Fibroblast of lung (primary cell): ENCODE results near the gene ACBD6. TPM values are rescaled to one million over a fixed set of nuclear protein-coding genes. Genes with fewer than 3 reads are reported as not detected.

Experiments
- DNase-seq, 2 donors: peaks; one replicate each; pipeline versions ENCODE4 v3.0.0 to v3.0.0-alpha.2; 2010; ENCODE audit warnings: low read depth in 2 of 2
- H2AFZ ChIP-seq: 2 replicates; pipeline ENCODE4 v1.5.1; 2012; ENCODE audit warnings: low read length, control low read depth, inconsistent platforms
- H3K27ac ChIP-seq: 2 replicates; pipeline ENCODE4 v1.5.1; 2011; ENCODE audit warnings: low read length, control low read depth; ENCODE audit not compliant: insufficient read depth
- H3K27me3 ChIP-seq: 2 replicates; pipeline ENCODE4 v1.5.1; 2011; ENCODE audit warnings: mild to moderate bottlenecking, low read length; ENCODE audit not compliant: control insufficient read depth, insufficient read depth
- H3K36me3 ChIP-seq: 2 replicates; pipeline ENCODE4 v1.5.1; 2011; ENCODE audit warnings: low read length; ENCODE audit not compliant: control insufficient read depth, insufficient read depth
- H3K4me1 ChIP-seq: 2 replicates; pipeline ENCODE4 v1.5.1; 2011; ENCODE audit warnings: low read length; ENCODE audit not compliant: control insufficient read depth, insufficient read depth; ENCODE audit errors: extremely low read depth
- H3K4me2 ChIP-seq: 2 replicates; pipeline ENCODE4 v1.5.1; 2011; ENCODE audit warnings: low read length, control low read depth; ENCODE audit not compliant: insufficient read depth; ENCODE audit errors: extremely low read depth
- H3K4me3 ChIP-seq, 4 experiments: fragments of 200-600 bp in 1 of 4; sonication (generic) in 1 of 4; replicated peaks in 1 of 4; 2 replicates each; pipeline ENCODE4 v1.5.1; 2011 to 2016; ENCODE audit warnings: low read length in 4 of 4, low read depth in 3 of 4, mild to moderate bottlenecking in 3 of 4, control low read depth in 2 of 4, inconsistent platforms in 1 of 4, mixed read lengths in 1 of 4; ENCODE audit not compliant: insufficient read depth in 1 of 4; ENCODE audit errors: control extremely low read depth in 1 of 4
- H3K79me2 ChIP-seq: 2 replicates; pipeline ENCODE4 v1.5.1; 2012; ENCODE audit warnings: mild to moderate bottlenecking, low read length, inconsistent platforms; ENCODE audit not compliant: control insufficient read depth, insufficient read depth
- H3K9ac ChIP-seq: 2 replicates; pipeline ENCODE4 v1.5.1; 2011; ENCODE audit warnings: mild to moderate bottlenecking, low read length, control low read depth; ENCODE audit not compliant: insufficient read depth
- H3K9me3 ChIP-seq: 2 replicates; pipeline ENCODE4 v1.5.1; 2012; ENCODE audit warnings: low read depth, low read length; ENCODE audit not compliant: control insufficient read depth, insufficient read depth
- H4K20me1 ChIP-seq: 2 replicates; pipeline ENCODE4 v1.5.1; 2011; ENCODE audit warnings: low read length; ENCODE audit not compliant: control insufficient read depth, insufficient read depth; ENCODE audit errors: extremely low read depth
- CTCF ChIP-seq, 2 donors: IDR thresholded peaks in 1 of 2; conservative IDR thresholded peaks in 1 of 2; 1 replicate in 1 of 2; 2 replicates in 1 of 2; pipeline ENCODE4 v1.5.1; 2011 to 2012; ENCODE audit warnings: low read length in 2 of 2, control low read depth in 1 of 2, inconsistent platforms in 1 of 2, low read depth in 1 of 2, mild to moderate bottlenecking in 1 of 2
- EZH2 ChIP-seq: IDR thresholded peaks from 2 replicates; pipeline ENCODE4 v1.5.1; 2012; ENCODE audit warnings: low read length, control low read depth, mild to moderate bottlenecking; ENCODE audit errors: missing control alignments
- polyA plus RNA-seq, 2 donors: library from polyadenylated mRNA; depleted of rRNA in 1 of 2; stranded (reverse) in 1 of 2; unstranded in 1 of 2; fragments of >200 nt; gene quantifications; 2 replicates each; pipeline ENCODE4 v1.2.1, GENCODE V29; 2011 to 2012; ENCODE audit warnings: missing spikeins in 1 of 2
- total RNA-seq: library from RNA; depleted of rRNA; stranded (reverse); fragments of >200 nt; gene quantifications from 2 replicates; pipeline ENCODE4 v1.2.1, GENCODE V29; 2014

ACBD6 gene
- total and polyA plus RNA-seq, 2 donors (not counting 1 experiment from before 2014, with no cell fraction given), result 63.4 to 78.7 TPM

GRCh38 chr1:180372728-180373127, 129.6 kb downstream of the ACBD6 start:
- Histone ChIP-seq H2AFZ (no peak overlapping the region), H3K9ac (no peak overlapping the region), H3K9me3 (no peaks in the 10 kb centered on the region), H3K79me2 (no peaks in the 10 kb centered on the region), H3K27ac (no peak overlapping the region), H3K4me2 (no peak overlapping the region), H3K4me1 (no peaks in the 10 kb centered on the region), H4K20me1 (no peaks in the 10 kb centered on the region), H3K27me3 (no peaks in the 10 kb centered on the region), H3K4me3 (no peak overlapping the region), H3K36me3 (no peaks in the 10 kb centered on the region)
- TF ChIP-seq CTCF (conservative IDR thresholded peaks at IDR 0.05 in 1 of 2, IDR thresholded peaks at IDR 0.05 in 1 of 2; ENCODE audit: low read depth in 1 of 2, low read length in 2 of 2) (no peak), EZH2 (no peak)
- DNase-seq, result no peak

- Histone ChIP-seq H3K4me2 (no peak overlapping the region), H3K27ac (no peak overlapping the region), H3K4me1 (no peaks in the 10 kb centered on the region), H3K9me3 (no peaks in the 10 kb centered on the region), H3K36me3 (no peaks in the 10 kb centered on the region), H3K4me3 (no peak overlapping the region), H3K9ac (no peak overlapping the region), H2AFZ (no peak overlapping the region), H4K20me1 (no peaks in the 10 kb centered on the region), H3K27me3 (no peaks in the 10 kb centered on the region), H3K79me2 (no peaks in the 10 kb centered on the region)
- TF ChIP-seq CTCF (conservative IDR thresholded peaks at IDR 0.05 in 1 of 2, IDR thresholded peaks at IDR 0.05 in 1 of 2; ENCODE audit: low read depth in 1 of 2, low read length in 2 of 2), result no peak
- TF ChIP-seq EZH2, result no peak
- DNase-seq, result no peak
Measured at GRCh38 chr1:180370597-180370996, 131.8 kb downstream of the ACBD6 start.

- H2AFZ ChIP-seq, result no peak overlapping the region
- no peak overlapping the region for H3K4me2 ChIP-seq
- H3K9ac ChIP-seq, result no peak overlapping the region
- H3K4me3 ChIP-seq, result no peak overlapping the region
- no peak for DNase-seq
- H3K27ac ChIP-seq, result no peak overlapping the region
- no peaks in the 10 kb centered on the region for H3K4me1 ChIP-seq
- H3K79me2 ChIP-seq, result no peaks in the 10 kb centered on the region
- H3K27me3 ChIP-seq, result no peaks in the 10 kb centered on the region
- H3K9me3 ChIP-seq, result no peaks in the 10 kb centered on the region
- no peak for TF ChIP-seq CTCF (conservative IDR thresholded peaks at IDR 0.05 in 1 of 2, IDR thresholded peaks at IDR 0.05 in 1 of 2; ENCODE audit: low read depth in 1 of 2, low read length in 2 of 2)
- no peak for TF ChIP-seq EZH2
- no peaks in the 10 kb centered on the region for H3K36me3 ChIP-seq
- no peaks in the 10 kb centered on the region for H4K20me1 ChIP-seq
Measured at GRCh38 chr1:180370188-180370587, 132.2 kb downstream of the ACBD6 start.
